HG03575 (cell line): Measurements from ENCODE around the gene GJB5.
"Not testable (repeated sequence)": the region's sequence is repeated elsewhere in the genome, so short reads cannot be mapped to it uniquely, and the experiment has no call there.

Experiments used
- ATAC-seq: cut with Tn5 transposase; IDR thresholded peaks from one replicate; pipeline ENCODE4 v1.9.1; 2021; ENCODE audit not compliant: unreplicated experiment, insufficient number of reproducible peaks, low FRiP score; ENCODE audit errors: extremely low read depth

GJB5 gene

GRCh38 chr1:34754964-34755637 is at the start of gene GJB5:
TSS of gene GJB5 (plus strand) at chr1:34755047. CDS start at chr1:34757331, 2,284 bp downstream.
- ATAC-seq, result no peak

- no peak for ATAC-seq
Measured at GRCh38 chr1:34705077-34705476, 49.8 kb upstream of the GJB5 start.

GRCh38 chr1:34708106-34708505 is 46.7 kb upstream of the GJB5 start:
- no peak for ATAC-seq

- ATAC-seq, result no peak
Measured at GRCh38 chr1:34709547-34709946, 45.3 kb upstream of the GJB5 start.

GRCh38 chr1:34710812-34711211 is 44.0 kb upstream of the GJB5 start:
- ATAC-seq, result no peak

- no peak for ATAC-seq
Measured at GRCh38 chr1:34711485-34711884, 43.4 kb upstream of the GJB5 start.

- ATAC-seq, result no peak
Measured at GRCh38 chr1:34712007-34712688, 42.7 kb upstream of the GJB5 start.

GRCh38 chr1:34713443-34713842 is 41.4 kb upstream of the GJB5 start:
- ATAC-seq, result no peak

- no peak for ATAC-seq
Measured at GRCh38 chr1:34714386-34714785, 40.5 kb upstream of the GJB5 start.

- ATAC-seq, result no peak
Measured at GRCh38 chr1:34715139-34715538, 39.7 kb upstream of the GJB5 start.

- no peak for ATAC-seq
Measured at GRCh38 chr1:34721241-34721640, 33.6 kb upstream of the GJB5 start.

GRCh38 chr1:34721646-34722355 is 33.0 kb upstream of the GJB5 start:
- ATAC-seq, result no peak

GRCh38 chr1:34726861-34727260 is 28.0 kb upstream of the GJB5 start:
- no peak for ATAC-seq

- no peak for ATAC-seq
Measured at GRCh38 chr1:34730485-34730884, 24.4 kb upstream of the GJB5 start.

GRCh38 chr1:34732831-34733230 is 22.0 kb upstream of the GJB5 start:
- ATAC-seq, result not testable (repeated sequence)

GRCh38 chr1:34736692-34737091 is 18.2 kb upstream of the GJB5 start:
- ATAC-seq, result no peak

GRCh38 chr1:34737236-34737635 is 17.6 kb upstream of the GJB5 start:
- not testable (repeated sequence) for ATAC-seq

- no peak for ATAC-seq
Measured at GRCh38 chr1:34739613-34740012, 15.2 kb upstream of the GJB5 start.

GRCh38 chr1:34740161-34740868 is 14.5 kb upstream of the GJB5 start:
- ATAC-seq, result no peak
